ENCODE results near the gene NEMF.
"Not testable (repeated sequence)": the region's sequence is repeated elsewhere in the genome, so short reads cannot be mapped to it uniquely, and the experiment has no call there.

The NEMF gene

DNA sequence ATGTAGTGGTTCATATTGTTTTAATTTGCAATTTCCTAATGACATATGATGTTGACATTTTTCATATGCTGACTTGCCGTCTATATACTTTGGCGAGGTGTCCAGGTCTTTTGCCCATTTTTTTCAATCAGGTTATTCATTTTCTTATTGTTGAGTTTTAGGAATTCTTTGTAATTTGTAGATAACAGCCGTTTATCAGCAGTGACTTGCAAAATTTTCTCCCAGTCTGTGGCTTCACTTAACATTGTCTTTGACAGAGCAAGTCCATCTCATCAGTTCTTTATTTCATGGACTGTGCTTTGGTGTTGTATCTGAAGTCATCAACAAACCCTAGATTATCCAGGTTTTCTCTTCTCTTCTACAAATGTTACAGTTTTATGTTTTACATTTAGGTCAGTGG is 97.2 kb downstream of the NEMF start:
- Histone ChIP-seq H3K27me3 (ENCODE audit: control insufficient read depth in 1 of 2, insufficient read depth in 2 of 2, low read length in 2 of 2) (no peaks in the 10 kb centered on the region), H3K27ac (ENCODE audit: low read depth, low read length) (no peak overlapping the region), H3K9ac (ENCODE audit: low read depth in 1 of 2, low read length in 2 of 2) (no peak overlapping the region), H3K4me3 (ENCODE audit: low read depth in 1 of 2, low read length in 2 of 2) (no peak overlapping the region), H3K4me1 (ENCODE audit: control insufficient read depth in 1 of 2, insufficient read depth in 2 of 2, low read length in 2 of 2) (no peaks in the 10 kb centered on the region), H3K36me3 (ENCODE audit: control insufficient read depth in 1 of 2, insufficient read depth in 2 of 2, low read length in 2 of 2) (no peaks in the 10 kb centered on the region), H3K9me3 (ENCODE audit: control insufficient read depth in 1 of 2, low read length in 2 of 2) (no peaks in the 10 kb centered on the region)

DNA sequence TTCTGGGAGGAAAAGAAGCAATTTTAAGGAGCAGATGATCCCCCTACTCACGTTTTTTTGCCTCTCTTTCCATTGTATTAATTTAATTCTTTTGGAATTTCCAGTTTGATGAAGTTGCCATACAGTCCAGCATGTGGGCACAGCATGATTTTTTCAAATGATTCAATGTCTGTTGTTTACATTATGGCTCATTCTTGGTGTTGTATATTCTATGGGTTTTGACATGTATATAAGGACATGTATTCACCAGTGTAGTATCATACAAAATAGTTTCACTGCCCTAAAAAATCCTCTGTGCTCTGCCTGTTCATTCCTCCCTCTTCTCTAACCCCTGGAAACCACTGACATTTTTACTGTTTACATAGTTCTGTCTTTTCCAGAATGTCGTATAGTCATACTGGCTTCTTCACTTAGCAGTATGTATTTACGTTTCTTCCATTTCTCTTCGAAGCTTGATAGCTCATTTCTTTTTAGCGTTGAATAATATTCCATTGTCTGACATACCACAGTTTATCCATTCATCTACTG is 98.0 kb downstream of the NEMF start:
- H3K4me3 ChIP-seq (ENCODE audit: low read depth in 1 of 2, low read length in 2 of 2) = no peak overlapping the region
- no peak overlapping the region for H3K9ac ChIP-seq (ENCODE audit: low read depth in 1 of 2, low read length in 2 of 2)
- H3K9me3 ChIP-seq (ENCODE audit: control insufficient read depth in 1 of 2, low read length in 2 of 2) = no peaks in the 10 kb centered on the region
- no peak overlapping the region for H3K27ac ChIP-seq (ENCODE audit: low read depth, low read length)
- no peaks in the 10 kb centered on the region for H3K4me1 ChIP-seq (ENCODE audit: control insufficient read depth in 1 of 2, insufficient read depth in 2 of 2, low read length in 2 of 2)
- no peaks in the 10 kb centered on the region for H3K27me3 ChIP-seq (ENCODE audit: control insufficient read depth in 1 of 2, insufficient read depth in 2 of 2, low read length in 2 of 2)
- H3K36me3 ChIP-seq (ENCODE audit: control insufficient read depth in 1 of 2, insufficient read depth in 2 of 2, low read length in 2 of 2) = no peaks in the 10 kb centered on the region

DNA sequence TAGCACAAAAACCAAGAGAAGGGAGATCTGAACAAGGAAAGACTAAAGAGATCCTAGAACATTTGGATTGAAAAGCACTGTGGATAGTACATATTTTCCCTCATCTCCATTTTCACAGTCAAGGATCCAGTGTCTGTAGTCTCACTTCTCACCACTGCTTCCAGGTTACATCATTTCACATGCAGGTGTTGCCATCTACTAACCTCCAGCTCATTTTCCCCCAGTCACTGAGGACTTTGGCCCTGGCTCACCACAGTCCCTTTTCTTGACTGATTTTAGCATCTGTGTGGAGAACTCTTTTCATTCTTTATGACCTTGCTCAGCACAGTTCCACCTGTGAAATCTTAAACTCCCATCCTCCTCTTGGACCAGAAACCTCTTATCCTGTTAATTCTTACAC is 106.1 kb downstream of the NEMF start:
- not testable (repeated sequence) for H3K4me3 ChIP-seq (ENCODE audit: low read depth in 1 of 2, low read length in 2 of 2); H3K27ac ChIP-seq (ENCODE audit: low read depth, low read length); H3K9me3 ChIP-seq (ENCODE audit: control insufficient read depth in 1 of 2, low read length in 2 of 2); H3K9ac ChIP-seq (ENCODE audit: low read depth in 1 of 2, low read length in 2 of 2); H3K36me3 ChIP-seq (ENCODE audit: control insufficient read depth in 1 of 2, insufficient read depth in 2 of 2, low read length in 2 of 2); H3K4me1 ChIP-seq (ENCODE audit: control insufficient read depth in 1 of 2, insufficient read depth in 2 of 2, low read length in 2 of 2); H3K27me3 ChIP-seq (ENCODE audit: control insufficient read depth in 1 of 2, insufficient read depth in 2 of 2, low read length in 2 of 2)

DNA sequence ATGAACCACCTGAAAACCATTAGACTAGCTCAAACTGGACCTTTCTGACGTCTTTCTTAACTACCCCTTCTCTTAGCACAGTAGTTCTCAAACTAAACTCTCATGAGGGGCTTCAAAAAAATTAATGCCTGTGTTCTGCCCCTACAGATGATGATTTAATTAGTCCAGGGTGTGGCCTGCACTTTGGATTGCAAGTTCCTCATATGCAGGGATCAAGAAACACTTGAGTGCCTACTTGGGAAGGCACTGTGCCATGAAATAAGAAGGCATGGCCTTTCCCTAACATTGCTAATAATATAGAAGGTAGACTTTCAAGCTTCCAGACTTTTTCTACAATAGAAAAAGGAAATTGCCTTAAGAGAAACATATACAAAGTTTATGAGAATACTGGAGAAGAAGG is 107.4 kb downstream of the NEMF start:
- Histone ChIP-seq H3K36me3 (ENCODE audit: control insufficient read depth in 1 of 2, insufficient read depth in 2 of 2, low read length in 2 of 2) (no peaks in the 10 kb centered on the region), H3K27ac (ENCODE audit: low read depth, low read length) (no peak overlapping the region), H3K4me1 (ENCODE audit: control insufficient read depth in 1 of 2, insufficient read depth in 2 of 2, low read length in 2 of 2) (peaks cover 4 to 10% of the 10 kb centered on the region in 2 donors)

DNA sequence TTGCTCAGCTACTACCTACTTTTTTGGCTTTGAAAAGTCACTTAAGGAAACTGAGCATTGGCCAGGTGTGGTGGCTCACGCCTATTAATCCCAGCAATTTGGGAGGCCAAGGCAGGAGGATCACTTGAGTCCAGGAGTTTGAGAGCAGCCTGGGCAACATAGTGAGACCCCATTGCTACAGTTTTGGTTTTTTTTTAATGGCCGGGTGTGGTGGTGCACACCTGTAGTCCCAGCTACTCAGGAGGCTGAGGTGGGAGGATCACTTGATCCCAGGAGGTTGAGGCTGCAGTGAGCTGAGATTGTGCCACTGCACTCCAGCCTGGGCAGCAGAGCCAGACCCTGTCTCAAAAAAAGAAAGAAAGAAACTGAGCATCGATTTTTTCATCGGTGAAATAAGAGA is 116.9 kb downstream of the NEMF start:
- H3K9ac ChIP-seq (ENCODE audit: low read depth in 1 of 2, low read length in 2 of 2); H3K9me3 ChIP-seq (ENCODE audit: control insufficient read depth in 1 of 2, low read length in 2 of 2); H3K4me3 ChIP-seq (ENCODE audit: low read depth in 1 of 2, low read length in 2 of 2); H3K36me3 ChIP-seq (ENCODE audit: control insufficient read depth in 1 of 2, insufficient read depth in 2 of 2, low read length in 2 of 2); H3K27me3 ChIP-seq (ENCODE audit: control insufficient read depth in 1 of 2, insufficient read depth in 2 of 2, low read length in 2 of 2); H3K27ac ChIP-seq (ENCODE audit: low read depth, low read length); H3K4me1 ChIP-seq (ENCODE audit: control insufficient read depth in 1 of 2, insufficient read depth in 2 of 2, low read length in 2 of 2): not testable (repeated sequence)

More for the DNA sequence above, 107.4 kb downstream of the NEMF start:
- no peak overlapping the region for H3K4me3 ChIP-seq (ENCODE audit: low read depth in 1 of 2, low read length in 2 of 2)
- H3K9me3 ChIP-seq (ENCODE audit: control insufficient read depth in 1 of 2, low read length in 2 of 2) = no peaks in the 10 kb centered on the region
- H3K9ac ChIP-seq (ENCODE audit: low read depth in 1 of 2, low read length in 2 of 2) = no peak overlapping the region
- H3K27me3 ChIP-seq (ENCODE audit: control insufficient read depth in 1 of 2, insufficient read depth in 2 of 2, low read length in 2 of 2) = no peaks in the 10 kb centered on the region

DNA sequence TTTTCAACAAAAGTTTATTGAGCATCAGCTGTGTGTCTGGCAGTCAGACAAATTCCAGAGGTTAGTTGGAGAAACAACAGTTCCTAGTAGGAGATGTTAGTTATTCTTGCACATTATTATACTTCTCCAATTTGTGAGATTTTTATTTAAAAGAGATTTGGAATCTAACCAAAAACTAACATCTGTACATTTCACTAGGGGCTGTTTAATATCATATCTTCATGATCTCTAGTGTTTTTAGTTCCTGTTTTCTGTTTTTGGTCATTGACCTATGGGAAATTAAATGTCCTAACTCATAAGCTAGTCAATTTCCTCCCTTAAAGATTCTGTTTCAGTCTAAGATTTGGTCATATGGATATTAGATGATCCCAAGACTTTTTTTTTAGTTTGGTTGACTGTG is 118.8 kb downstream of the NEMF start:
- no peak overlapping the region for H3K9ac ChIP-seq (ENCODE audit: low read depth in 1 of 2, low read length in 2 of 2)
- H3K4me3 ChIP-seq (ENCODE audit: low read depth in 1 of 2, low read length in 2 of 2) = no peak overlapping the region
- no peaks in the 10 kb centered on the region for H3K36me3 ChIP-seq (ENCODE audit: control insufficient read depth in 1 of 2, insufficient read depth in 2 of 2, low read length in 2 of 2)
- H3K4me1 ChIP-seq (ENCODE audit: control insufficient read depth in 1 of 2, insufficient read depth in 2 of 2, low read length in 2 of 2) = no peaks in the 10 kb centered on the region
- no peaks in the 10 kb centered on the region for H3K9me3 ChIP-seq (ENCODE audit: control insufficient read depth in 1 of 2, low read length in 2 of 2)
- no peak overlapping the region for H3K27ac ChIP-seq (ENCODE audit: low read depth, low read length)
- H3K27me3 ChIP-seq (ENCODE audit: control insufficient read depth in 1 of 2, insufficient read depth in 2 of 2, low read length in 2 of 2) = no peaks in the 10 kb centered on the region

DNA sequence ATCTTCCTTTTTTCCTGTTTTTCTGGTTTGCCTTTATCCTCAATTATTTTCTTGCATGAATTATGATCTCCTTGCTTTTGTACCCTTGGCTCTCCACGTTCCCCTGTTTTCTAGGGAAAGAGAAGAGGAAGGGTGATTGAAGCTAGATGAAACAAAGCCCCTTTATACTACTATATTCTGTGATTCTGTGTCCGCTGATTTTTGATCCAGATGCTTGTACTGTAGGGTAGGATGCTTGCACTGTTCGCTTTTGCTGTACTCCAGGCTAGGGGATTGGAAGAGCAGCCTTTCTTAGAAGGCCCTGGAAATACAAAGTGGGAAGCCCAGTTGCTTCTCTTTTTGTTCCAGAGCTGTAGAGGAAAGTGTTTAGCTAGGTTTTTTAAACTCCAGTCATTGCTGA is 119.7 kb downstream of the NEMF start:
- H3K4me1 ChIP-seq (ENCODE audit: control insufficient read depth in 1 of 2, insufficient read depth in 2 of 2, low read length in 2 of 2) = no peaks in the 10 kb centered on the region
- H3K36me3 ChIP-seq (ENCODE audit: control insufficient read depth in 1 of 2, insufficient read depth in 2 of 2, low read length in 2 of 2) = no peaks in the 10 kb centered on the region
- no peaks in the 10 kb centered on the region for H3K27me3 ChIP-seq (ENCODE audit: control insufficient read depth in 1 of 2, insufficient read depth in 2 of 2, low read length in 2 of 2)
- H3K4me3 ChIP-seq (ENCODE audit: low read depth in 1 of 2, low read length in 2 of 2) = no peak overlapping the region
- no peak overlapping the region for H3K27ac ChIP-seq (ENCODE audit: low read depth, low read length)
- H3K9me3 ChIP-seq (ENCODE audit: control insufficient read depth in 1 of 2, low read length in 2 of 2) = no peaks in the 10 kb centered on the region
- H3K9ac ChIP-seq (ENCODE audit: low read depth in 1 of 2, low read length in 2 of 2) = no peak overlapping the region
